Stimulated activated CD4-positive, alpha-beta T cell treated with anti-CD3 and anti-CD28 coated beads, Interleukin-4, amount 100 ng/mL, for 1 hour (primary cell): Measurements from ENCODE around the gene NGLY1.

Experiments
- DNase-seq: peaks from one replicate; pipeline ENCODE4 v3.0.0-alpha.2; 2020

The NGLY1 gene, protein sequence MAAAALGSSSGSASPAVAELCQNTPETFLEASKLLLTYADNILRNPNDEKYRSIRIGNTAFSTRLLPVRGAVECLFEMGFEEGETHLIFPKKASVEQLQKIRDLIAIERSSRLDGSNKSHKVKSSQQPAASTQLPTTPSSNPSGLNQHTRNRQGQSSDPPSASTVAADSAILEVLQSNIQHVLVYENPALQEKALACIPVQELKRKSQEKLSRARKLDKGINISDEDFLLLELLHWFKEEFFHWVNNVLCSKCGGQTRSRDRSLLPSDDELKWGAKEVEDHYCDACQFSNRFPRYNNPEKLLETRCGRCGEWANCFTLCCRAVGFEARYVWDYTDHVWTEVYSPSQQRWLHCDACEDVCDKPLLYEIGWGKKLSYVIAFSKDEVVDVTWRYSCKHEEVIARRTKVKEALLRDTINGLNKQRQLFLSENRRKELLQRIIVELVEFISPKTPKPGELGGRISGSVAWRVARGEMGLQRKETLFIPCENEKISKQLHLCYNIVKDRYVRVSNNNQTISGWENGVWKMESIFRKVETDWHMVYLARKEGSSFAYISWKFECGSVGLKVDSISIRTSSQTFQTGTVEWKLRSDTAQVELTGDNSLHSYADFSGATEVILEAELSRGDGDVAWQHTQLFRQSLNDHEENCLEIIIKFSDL

DNA sequence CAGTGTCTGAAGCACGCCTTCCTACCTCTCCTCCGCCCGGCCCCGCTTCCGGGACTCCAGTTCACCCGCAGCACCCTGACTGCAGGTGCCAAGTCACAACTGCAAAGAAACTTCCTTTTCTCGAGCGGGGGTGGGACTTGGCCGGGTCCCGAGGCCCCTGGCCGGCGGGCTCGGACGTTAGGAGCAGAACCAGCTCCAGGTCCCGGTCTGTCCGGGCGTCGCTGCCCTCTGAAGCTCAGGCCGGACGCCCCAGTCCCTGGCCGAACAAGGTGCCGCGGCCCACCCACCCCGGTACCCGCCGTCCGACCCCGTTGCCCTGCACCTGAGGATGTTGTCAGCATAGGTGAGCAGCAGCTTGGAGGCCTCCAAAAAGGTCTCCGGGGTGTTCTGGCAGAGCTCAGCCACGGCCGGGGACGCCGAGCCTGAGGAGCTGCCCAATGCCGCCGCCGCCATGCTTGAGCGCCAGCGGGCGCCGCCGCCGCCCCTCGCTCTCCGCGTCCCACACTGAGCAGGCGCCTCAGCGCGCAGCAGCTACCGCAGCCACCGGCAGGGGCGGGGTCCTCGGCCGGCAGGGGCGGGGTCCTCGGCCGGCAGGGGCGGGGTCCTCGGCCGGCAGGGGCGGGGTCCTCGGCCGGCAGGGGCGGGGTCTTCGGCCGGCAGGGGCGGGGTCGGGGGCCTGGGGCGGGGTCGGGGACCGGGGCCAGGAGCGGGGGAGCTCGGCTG is at the start of gene NGLY1:
Gene NGLY1 (minus strand): TSS at position 506 of the 723 bp plus-strand sequence. CDS start 53 bp downstream, at position 453.
- DNase-seq, result peak; percentile 84

DNA sequence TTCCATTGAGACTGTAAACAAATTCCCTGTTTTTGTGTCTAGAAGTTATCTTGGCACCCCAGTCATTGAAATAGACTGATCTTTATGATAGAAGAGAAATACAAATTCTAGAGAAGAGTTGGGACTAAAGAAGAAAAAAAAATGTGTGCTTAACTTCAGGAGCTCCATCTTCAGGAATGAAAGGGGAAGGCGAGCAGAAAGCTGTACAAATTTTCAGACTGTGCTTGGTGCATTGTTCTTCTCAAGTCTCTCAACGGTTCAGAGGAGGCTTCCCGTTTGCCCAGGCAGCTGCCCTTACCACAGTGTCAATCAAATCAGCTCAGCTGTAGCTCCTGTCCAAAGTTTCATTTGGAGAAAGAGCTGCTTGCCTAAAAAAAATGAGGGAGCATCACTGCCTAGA is 48.3 kb upstream of the NGLY1 start:
- DNase-seq, result no peak

DNA sequence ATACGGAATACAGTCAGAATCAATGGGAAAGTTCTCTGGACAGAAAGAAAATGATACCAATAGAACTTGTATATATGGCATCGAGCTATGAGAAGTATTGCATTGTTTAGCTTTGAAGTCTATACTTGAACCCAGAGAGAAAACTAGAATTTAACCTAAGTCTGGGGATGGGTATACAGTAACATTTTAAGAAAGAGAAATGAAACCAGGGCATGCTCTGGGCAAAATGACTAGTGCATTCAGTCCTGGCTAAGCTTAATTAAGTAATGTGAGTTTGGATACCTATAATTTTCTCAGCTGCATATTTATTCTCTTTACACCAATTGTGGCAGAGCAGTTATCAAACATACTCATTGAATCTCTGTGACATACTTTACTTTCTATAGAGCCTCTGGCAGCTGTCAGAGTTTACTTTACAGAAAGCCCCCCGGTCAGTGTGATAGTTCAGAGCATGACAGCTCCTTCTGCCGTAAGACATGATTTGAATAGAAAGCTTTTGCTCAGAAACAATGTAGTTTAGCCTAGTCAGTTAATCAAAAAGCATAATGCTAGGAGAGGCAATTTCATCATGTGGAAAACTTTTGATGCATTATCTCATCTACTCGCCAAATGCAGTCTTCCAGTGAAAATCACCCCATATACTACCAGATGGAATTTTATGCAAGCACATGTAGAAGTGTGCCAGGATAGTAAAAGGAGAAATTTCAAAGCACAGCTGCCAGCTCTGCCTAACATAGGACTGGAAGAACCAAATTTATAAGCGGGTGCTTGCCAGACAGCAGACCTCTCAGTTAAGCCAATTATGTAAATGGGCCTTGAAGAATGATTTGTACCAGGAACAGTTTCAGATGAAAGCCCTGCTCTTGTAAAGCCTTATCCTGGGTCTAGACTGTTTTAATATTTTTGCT is 47.4 kb upstream of the NGLY1 start:
- no peak for DNase-seq

DNA sequence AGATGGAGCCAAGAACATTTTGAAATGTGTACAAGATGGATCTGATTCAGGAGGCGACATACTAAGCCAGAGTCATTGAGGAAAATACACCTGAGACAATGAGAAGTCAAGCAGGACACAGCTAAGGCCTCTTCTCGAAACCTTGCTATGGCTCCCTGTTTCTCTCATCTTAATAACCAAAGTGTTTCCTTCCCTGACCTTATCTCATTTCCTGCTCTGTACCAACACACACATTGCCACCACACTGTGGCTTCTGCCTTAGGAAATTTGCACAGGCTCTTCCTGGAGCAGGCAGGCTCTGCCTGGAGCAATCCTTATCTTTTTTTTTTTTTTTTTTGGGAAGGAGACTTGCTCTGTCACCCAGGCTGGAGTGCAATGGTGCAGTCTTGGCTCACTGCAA is 43.3 kb upstream of the NGLY1 start:
- DNase-seq, result no peak

DNA sequence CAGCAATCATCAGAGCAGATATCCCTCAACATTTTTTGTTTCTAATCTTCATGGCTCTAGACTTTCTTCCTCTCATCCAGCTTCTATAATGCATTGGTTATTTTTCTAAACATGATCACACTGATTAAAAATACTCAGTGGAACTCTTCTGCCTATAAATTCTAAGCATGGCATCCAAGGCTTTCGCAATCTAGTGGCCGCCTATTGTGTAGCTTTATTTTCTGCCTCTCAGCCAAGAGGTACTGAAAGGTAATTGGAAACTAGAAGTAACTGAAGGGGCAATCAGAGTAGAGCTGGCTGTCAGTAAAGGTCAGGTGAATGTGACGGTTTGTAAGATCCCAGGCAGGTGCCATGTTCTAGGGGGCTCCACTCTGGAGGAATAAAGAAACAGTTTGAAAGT is 40.1 kb upstream of the NGLY1 start:
- DNase-seq, result no peak

DNA sequence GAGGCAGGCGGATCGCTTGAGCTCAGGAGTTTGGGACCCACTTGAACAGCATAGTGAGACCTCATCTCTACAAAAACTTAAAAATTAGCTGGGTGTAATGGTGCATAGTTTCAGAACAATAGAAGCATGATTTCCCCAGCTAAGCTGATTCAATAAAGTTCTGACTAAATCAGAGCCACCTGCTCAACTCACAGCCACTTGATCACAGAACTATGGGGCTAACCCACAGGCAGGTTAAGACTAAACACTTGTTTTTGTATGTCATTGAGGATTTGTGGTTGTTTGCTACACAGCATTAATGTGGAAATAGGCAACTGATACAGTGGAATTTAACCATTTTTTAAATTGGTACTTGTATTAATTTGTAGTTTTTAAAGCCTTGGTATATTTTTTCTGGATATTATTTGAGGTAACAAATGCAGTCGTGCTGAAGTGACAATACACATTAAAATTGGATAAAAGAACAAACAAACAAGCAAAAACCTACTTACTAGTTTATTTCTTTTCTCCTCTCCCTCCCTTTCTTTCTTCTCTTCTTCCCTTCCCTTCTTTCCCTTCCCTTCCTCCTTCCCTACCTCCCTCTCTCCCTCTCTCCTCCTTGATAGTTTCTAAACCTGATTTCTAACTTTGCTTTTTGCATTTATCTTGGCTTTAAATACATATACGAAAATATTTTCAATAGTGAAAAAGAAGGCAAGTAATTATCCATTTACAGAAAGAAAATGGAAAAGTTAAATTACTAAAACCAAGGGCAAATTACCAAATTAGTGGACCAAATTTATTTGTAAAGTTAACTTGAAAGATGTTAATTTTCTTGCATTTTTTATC is 38.7 kb upstream of the NGLY1 start:
- no peak for DNase-seq

DNA sequence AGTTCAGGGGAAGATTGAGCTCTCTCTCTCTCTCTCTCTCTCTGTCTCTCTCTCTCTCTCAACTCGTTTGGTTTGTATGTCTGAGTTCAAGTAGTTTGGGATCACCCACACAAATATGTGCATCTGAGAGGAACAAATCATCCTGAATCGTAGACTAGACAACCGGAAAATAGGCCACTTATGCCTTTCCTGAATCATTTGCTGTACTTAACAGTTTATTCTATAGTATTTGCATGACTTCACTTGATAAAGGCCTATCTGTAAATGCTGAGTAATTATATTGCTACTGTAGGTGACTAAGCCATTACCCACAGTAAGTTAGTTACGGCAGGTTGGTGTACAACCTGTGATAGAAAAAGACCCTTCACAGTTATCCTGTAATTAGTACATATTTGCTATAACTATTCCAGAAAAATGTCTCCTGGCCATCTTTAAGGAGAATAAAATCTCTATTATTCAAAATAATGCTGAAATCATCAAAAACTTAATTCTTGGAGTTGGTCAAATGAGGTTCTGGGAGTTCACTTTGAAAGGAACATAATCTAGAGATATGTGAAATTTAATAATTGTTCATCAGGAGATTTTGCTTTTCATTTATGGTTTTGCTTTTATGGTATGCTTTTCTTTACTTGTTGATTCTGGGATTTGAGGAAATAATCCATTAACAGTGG is 37.7 kb upstream of the NGLY1 start:
- no peak for DNase-seq

DNA sequence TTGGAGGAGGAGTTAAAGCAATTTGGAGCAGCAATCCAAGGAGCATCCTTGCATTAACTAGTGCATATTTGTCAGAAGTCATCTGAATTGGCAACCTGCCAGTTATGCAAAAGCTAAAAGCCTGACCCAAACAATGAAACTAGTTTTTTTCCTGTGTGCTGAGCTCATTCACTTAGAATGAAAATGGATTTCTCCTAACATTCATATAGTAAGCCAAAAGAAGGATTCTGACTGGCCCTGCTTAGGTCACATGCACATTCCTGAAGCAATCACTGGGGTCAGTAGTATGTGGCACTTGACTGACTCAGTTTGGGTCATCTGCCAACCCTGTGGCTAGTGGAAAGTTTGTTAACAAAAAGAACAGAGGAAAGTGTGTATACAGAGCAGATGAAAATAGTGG is 37.1 kb upstream of the NGLY1 start:
- DNase-seq, result no peak

DNA sequence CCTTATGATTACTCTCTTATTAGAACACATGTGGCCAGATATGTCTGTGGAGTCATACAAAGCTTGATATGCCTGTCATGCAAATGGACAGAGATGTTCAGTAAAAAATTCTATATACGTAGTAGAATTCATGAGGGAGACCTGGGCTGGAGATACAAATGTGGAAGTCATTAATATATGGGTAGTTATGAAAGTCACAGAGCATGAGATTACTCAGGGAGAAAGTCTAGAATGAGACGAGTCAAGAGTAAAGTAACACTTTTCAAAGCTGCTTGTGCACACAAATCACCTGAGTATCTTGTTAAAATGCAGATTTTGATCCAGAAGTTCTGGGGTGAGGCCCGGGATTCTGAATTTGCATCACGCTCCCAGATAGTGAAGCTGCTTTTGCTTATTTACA is 35.1 kb upstream of the NGLY1 start:
- DNase-seq, result no peak

DNA sequence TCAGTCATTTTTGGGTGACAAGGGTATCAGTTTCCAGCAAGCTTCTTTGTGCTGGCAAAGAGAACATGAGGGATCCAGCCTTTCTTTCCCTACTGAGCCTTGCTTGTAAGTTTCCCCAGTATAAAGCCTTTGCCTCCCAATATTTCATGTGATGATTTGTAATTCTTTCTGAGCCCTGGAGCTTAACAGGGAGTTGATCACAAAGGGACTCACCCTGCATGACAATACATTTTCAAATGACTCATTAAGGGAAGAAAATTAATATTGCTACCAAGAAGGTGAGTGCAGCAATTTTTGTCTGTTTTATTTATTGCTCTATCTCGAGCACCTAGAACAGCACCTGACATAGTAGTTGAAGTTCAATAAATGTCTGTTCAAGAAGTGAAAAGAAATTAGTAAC is 34.4 kb upstream of the NGLY1 start:
- DNase-seq, result no peak

DNA sequence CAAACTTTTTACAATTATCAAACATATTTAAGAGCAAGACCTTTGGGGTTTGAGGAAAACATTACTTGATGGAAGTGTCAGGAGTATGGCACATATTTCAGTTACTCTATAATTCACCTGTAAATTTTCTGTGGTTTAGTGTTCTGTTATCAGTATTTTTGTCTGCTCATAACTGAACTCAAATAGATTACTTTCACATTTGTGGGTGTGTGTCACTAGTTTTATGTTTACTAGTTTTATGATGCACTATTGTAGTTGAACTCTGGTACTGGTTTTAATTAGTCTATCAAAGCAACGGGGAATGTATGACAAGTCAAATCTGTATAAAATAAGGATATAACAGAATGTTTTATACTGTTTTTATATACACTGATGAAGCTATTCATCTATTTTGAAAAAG is 33.9 kb upstream of the NGLY1 start:
- DNase-seq, result no peak

DNA sequence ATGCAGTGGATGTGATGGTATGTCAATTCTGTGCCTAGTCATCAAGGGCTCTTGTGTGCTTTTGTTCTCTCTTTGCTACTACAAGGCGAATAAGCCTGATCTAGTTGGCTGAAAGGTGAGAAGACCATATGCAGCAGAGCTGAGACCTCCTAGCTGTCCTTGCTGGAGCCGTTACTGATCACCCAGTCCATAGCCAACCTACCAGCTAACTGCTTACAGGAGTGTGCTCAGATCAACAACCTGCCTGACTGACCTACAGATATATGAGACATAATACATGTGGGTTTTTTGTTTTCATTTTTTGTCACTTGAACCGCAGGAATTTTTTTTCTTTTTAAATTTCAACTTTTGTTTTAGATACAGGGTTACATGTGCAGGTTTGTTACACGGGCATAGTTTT is 29.4 kb upstream of the NGLY1 start:
- DNase-seq, result no peak

DNA sequence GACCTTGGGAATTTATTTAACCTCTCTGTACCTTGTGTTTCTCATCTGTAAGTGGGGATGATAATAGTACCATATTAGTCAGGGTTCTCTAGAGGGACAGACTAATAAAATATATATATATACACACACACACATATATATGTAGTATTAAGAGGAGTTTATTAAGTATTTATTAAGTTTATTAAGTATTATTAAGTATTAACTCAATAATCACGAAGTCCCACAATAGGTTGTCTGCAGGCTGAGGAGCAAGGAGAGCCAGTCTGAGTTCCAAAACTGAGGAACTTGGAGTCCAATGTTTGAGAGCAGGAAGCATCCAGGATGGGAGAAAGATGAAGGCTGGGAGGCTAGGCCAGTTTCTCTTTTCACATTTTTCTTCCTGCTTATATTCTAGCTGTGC is 21.4 kb upstream of the NGLY1 start:
- DNase-seq, result no peak

DNA sequence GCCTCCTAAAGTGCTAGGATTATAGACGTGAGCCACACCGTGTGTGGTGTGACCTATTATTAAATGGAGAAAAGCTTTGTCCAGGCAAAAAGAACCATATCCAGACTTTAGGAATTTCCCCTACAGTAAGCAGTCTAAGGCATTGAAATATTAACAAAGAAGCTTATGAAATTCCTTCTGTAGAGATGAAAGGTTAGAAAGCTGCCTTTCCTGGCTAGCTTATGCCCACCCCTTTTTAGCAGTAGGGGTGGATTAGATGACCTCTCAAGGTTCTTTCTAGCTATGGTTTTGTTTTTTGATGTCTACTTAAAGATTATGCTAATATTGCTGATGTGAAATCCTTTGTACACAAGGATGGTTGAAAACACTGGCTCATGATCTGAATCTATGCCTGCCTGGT is 20.6 kb upstream of the NGLY1 start:
- no peak for DNase-seq

DNA sequence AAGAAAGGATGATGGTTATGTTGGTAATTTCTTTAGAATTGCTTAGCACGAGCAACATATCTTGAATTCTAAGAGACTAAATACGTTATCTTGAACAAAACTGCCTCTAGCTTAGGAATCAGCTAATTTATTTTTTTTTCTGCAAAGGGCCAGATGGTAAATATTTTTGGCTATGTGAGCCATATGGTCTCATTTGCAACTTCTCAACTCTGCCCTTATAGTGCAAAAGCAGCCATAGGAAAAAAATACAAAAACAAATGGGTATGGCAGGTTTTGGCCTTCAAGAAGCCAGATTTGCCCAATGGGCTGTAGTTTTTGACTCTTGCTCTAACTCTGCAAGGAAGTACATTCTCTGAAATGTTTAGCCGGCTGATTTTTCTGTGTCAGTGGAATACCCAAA is 18.5 kb upstream of the NGLY1 start:
- DNase-seq, result no peak

DNA sequence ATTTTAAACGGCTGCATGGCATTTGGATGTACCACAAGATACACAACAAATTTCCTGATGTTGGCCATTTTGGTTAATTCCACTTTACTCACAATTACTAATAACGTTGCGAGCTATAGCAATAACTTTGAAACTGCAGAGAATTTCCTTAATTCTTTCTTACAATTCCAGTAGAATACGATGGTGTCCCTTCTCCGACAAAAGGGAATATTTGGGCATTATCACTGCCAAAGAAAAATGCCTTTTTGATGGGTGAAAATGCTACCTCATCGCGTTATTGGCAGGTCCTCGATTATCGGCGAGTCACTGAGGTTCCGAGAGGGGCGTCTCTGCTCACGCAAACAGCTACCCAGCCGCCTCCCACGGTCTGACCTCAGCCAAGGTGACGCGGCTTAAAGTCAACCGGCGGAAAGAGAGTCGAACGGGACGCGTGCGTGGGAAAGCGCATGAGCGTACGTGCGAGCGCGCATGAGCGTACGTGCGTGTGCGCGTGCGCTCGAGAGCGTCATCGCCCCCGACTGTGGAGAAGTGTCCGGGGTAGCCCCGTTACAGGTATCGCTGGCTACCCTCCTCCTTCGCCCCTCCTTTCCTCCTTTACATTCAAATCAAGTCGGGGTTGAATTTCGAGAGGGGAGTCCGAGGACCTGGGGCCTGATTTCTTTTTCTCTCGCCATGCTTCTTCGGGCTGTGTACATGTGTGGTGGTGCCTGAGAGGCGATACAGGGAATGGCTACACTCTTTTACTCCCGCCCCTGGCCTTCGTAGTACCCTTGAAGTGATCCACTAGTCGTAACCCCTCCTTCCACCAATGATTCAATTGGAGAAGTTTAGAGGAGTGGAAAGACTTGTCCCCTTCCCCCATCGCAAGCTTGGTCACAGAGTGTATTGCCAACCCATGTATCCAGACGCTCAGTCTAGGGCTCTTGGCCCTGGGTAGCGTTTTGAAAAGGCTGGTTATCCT is 6.6 kb upstream of the NGLY1 start, which contains the start of gene OXSM:
Gene OXSM (plus strand): TSS at position 495 of the 961 bp plus-strand sequence. CDS start 931 bp downstream, outside the sequence.
- DNase-seq, result peak; percentile 92

DNA sequence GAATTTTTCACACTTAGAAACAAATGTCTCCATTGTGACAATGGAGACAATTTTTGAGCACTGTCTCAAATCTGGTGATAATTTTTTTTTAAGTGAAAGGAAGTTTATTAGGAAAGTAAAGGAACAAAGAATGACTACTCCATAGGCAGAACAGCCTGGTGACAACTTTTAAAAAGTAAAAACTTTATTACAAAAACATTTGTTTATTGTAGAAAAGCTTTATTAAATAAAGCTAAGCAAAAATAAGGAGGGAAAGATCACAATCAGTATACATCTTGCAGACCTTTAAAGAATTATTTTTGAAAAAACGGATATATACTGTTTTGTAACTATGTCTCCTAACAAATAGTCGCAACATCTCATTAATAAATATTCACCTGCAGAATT is 6.0 kb upstream of the NGLY1 start:
- DNase-seq, result no peak

DNA sequence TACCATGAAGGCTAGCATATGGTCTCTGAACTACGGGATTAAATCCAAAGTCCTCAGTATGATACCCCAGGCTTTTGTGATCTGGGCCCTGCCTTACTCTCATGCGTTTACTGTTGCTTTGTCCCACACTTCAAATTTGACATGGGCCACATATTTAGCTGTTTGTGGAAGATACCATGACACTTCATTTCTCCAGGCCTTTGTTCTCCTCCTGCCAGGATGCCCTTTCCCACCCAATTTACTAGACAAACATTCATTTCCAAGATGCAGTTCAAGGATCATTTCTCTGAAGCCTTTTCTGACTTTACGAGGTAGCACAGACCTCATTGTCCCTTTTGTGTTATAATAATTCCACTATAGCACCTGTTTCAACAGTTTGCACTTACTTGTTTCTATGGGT is 4.4 kb upstream of the NGLY1 start:
- DNase-seq, result no peak

DNA sequence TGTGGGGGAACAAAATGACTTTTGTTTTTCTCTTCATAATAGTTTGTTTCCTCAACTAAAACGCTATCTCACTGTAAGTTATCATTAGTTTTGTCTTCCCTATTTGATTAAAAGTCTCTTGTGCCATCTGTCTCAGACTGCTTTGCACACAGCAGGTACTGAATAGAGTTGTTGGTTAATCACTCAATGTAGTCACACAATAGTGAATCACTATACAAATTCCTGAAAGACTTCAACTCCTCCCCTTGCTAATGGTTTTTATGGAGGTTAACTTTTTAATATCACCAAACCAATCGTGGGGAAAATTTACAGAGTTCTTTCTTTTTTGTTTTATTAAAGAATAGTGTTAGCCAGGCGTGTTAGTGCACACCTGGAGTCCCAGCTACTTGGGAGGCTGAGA is 2.6 kb upstream of the NGLY1 start:
- DNase-seq, result no peak

DNA sequence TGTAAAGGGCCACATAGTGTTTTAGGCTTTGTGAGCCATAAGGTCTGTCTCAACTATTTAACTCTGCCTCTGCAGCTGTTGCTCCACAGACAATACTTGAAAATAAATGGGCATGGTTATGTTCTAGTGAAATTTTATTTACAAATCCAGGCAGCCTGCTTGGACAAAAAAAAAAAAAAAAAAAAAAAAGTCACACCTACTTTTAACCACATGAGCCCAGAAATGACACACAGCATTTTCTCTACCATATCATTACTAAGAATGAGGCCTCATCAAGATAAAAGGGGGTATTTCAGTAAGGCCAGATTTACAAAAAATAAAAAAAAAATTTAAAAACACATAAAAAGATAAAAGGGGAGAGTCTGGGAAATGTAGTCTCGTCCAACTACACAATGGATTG is 1.7 kb upstream of the NGLY1 start:
- DNase-seq, result no peak
